GM19023 (cell line): ENCODE data around the gene TRPM5.

ENCODE experiments used
- ATAC-seq: cut with Tn5 transposase; IDR thresholded peaks from one replicate; pipeline ENCODE4 v1.9.1; 2021; ENCODE audit warnings: mild to moderate bottlenecking, moderate library complexity; ENCODE audit not compliant: unreplicated experiment

The TRPM5 gene

GRCh38 chr11:2423157-2424025 is 20.9 kb downstream of the TRPM5 start:
- ATAC-seq: no peak

GRCh38 chr11:2422461-2423156 is 21.7 kb downstream of the TRPM5 start:
- ATAC-seq: no peak

- no peak for ATAC-seq
These were observed 22.3 kb downstream of the TRPM5 start for GRCh38 chr11:2421996-2422395.

- no peak for ATAC-seq
These were observed 22.9 kb downstream of the TRPM5 start for GRCh38 chr11:2421226-2421994.

GRCh38 chr11:2420502-2421225 is 23.6 kb downstream of the TRPM5 start:
- ATAC-seq: peak; percentile 63

GRCh38 chr11:2419638-2420501 is 24.4 kb downstream of the TRPM5 start:
- ATAC-seq: no peak

- ATAC-seq: no peak
These were observed 25.5 kb downstream of the TRPM5 start for GRCh38 chr11:2418693-2419360.

- ATAC-seq: no peak
These were observed 26.2 kb downstream of the TRPM5 start for GRCh38 chr11:2417856-2418692.

GRCh38 chr11:2416765-2417164 is 27.5 kb downstream of the TRPM5 start:
- ATAC-seq: no peak

- no peak for ATAC-seq
These were observed 28.5 kb downstream of the TRPM5 start for GRCh38 chr11:2415601-2416380.

- ATAC-seq: no peak
These were observed 29.1 kb downstream of the TRPM5 start for GRCh38 chr11:2415171-2415570.

GRCh38 chr11:2414616-2415015 is 29.7 kb downstream of the TRPM5 start:
- no peak for ATAC-seq

- no peak for ATAC-seq
These were observed 30.4 kb downstream of the TRPM5 start for GRCh38 chr11:2413742-2414579.

- no peak for ATAC-seq
These were observed 32.0 kb downstream of the TRPM5 start for GRCh38 chr11:2412323-2412722.

GRCh38 chr11:2411446-2412305 is 32.6 kb downstream of the TRPM5 start:
- no peak for ATAC-seq

GRCh38 chr11:2410616-2411015 is 33.7 kb downstream of the TRPM5 start:
- no peak for ATAC-seq
